Activated CD4-positive, alpha-beta T cell treated with anti-CD3 and anti-CD28 coated beads for 36 hours (primary cell): Measurements from ENCODE around the gene KPNA3. TPM values are rescaled to one million over a fixed set of nuclear protein-coding genes. Genes with fewer than 3 reads are reported as not detected.

ENCODE experiments used
- ATAC-seq: fragments of 200-7000 bp; cut with Tn5 transposase; one replicate; pipeline ENCODE4 v1.10.0; 2021; ENCODE audit warnings: mild to moderate bottlenecking, moderate library complexity
- CTCF ChIA-PET: fragments of 350-600 bp; sonication (Branson Sonifier 250); formaldehyde crosslinking; loops from one replicate; lab custom pipeline; 2021; ENCODE audit warnings: antibody characterized with exemption; lab: Charles Lee
- POLR2A ChIA-PET: fragments of 350-600 bp; sonication (Branson Sonifier 250); formaldehyde crosslinking; loops from one replicate; lab custom pipeline; 2021; ENCODE audit warnings: antibody characterized with exemption, inconsistent platforms; lab: Charles Lee
- DNase-seq: peaks from one replicate; pipeline ENCODE4 v3.0.0-alpha.2; 2020
- H3K27ac Mint-ChIP-seq: one replicate; pipeline ENCODE4 v1.8.0; 2021; ENCODE audit warnings: mixed read lengths
- H3K27me3 Mint-ChIP-seq: one replicate; pipeline ENCODE4 v1.8.0; 2021; ENCODE audit warnings: mixed read lengths
- H3K36me3 Mint-ChIP-seq: one replicate; pipeline ENCODE4 v1.8.0; 2021; ENCODE audit warnings: low read depth, mixed read lengths
- H3K4me1 Mint-ChIP-seq: one replicate; pipeline ENCODE4 v1.8.0; 2021; ENCODE audit warnings: mixed read lengths
- H3K4me3 Mint-ChIP-seq: one replicate; pipeline ENCODE4 v1.8.0; 2021; ENCODE audit warnings: mild to moderate bottlenecking, moderate library complexity, mixed read lengths
- H3K9me3 Mint-ChIP-seq: one replicate; pipeline ENCODE4 v1.8.0; 2021; ENCODE audit warnings: low read depth, mixed read lengths
- intact Hi-C, 2 experiments: fragments of 100-400 bp; cut with DNase I in 1 of 2; cut with micrococcal nuclease in 1 of 2; formaldehyde crosslinking; loops; one replicate each; pipeline versions ENCODE4 v1.14.2 to v1.15.1; 2022 to 2024; cut with DNase I, micrococcal nuclease
- total RNA-seq, 2 experiments: library from RNA; stranded (reverse); gene quantifications; one replicate each; pipeline ENCODE4 v1.2.3, GENCODE V29; 2021

The KPNA3 gene, protein sequence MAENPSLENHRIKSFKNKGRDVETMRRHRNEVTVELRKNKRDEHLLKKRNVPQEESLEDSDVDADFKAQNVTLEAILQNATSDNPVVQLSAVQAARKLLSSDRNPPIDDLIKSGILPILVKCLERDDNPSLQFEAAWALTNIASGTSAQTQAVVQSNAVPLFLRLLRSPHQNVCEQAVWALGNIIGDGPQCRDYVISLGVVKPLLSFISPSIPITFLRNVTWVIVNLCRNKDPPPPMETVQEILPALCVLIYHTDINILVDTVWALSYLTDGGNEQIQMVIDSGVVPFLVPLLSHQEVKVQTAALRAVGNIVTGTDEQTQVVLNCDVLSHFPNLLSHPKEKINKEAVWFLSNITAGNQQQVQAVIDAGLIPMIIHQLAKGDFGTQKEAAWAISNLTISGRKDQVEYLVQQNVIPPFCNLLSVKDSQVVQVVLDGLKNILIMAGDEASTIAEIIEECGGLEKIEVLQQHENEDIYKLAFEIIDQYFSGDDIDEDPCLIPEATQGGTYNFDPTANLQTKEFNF
- total RNA-seq: 10 to 100 TPM; 51.7 to 58.0 TPM

DNA sequence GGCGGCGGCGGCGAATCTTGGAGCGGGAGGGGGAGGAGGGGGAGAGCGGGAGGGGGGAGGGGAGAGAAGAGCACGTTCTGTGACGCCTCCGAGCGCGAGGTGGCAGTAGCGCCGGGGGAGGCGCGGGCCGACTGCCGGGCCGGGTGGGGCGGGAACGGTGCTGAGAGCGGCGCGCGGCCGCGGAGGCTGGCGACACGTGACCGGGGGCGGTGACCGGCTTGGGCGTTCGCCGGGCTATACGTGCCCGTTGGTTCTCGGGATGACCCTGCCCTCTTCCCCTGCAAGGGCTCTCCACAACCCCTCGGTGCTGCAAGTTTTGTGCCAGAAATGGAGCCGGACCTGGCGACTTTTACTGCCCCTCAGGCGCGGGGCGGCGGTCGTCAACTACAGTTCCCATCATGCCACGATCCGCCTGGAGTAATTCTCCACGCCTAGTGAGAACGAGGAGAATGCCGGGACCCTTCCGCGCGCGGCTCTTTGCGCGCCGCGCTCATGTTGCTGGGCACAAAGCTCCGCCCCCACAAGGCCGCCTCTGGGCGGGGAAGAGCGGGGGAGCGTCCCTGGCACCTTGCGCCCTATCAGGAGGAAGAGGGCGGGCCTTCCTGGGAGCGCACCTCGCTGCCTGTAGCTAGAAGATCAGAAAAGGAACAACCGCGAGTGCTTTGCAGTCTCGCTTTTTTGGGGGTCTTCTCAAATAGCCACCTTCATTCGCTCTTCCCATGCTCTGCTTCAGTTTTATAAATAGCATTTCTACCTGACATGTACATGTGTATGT, at the start of gene KPNA3:
KPNA3 (minus strand) TSS at position 133 of the 775 bp plus-strand sequence. CDS start 176 bp downstream, outside the sequence.
- CTCF ChIA-PET: interaction anchor here (0.6 to 1.4 kb wide), 9 partner anchors 102 to 319 kb away, joined by 3 to 8 read pairs (median 3); partner anchors contain the start of genes EBPL, RCBTB1 and SPRYD7

DNA sequence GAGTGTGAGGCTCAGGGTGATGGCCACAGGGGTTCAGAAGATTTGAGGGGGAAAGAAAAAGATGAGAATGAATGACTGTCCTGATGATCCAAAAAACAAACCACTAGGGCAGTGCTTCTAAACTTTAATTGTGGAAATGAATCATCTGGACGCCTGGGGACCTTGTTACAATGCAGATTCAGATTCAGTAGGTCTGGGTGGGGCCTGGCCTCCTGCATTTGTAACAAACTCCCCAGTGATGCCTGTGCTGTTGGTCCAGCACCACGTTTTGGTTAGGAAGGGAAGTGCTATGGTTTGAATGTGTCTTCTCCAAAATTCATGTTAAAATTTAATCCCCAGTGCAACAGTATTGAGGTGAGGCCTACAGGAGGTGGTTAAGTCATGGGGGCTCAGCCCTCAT, 49.5 kb upstream of the KPNA3 start:
- intact Hi-C loops: no loop called here
- Mint-ChIP-seq H3K4me1 (no peaks in the 10 kb centered on the region), H3K9me3 (no peaks in the 10 kb centered on the region), H3K4me3 (no peak overlapping the region), H3K36me3 (no peaks in the 10 kb centered on the region), H3K27ac (no peak overlapping the region), H3K27me3 (no peaks in the 10 kb centered on the region)
- ATAC-seq (no peak), DNase-seq (no peak)
- ChIA-PET POLR2A (no interaction called here), CTCF (no interaction called here)

More for the DNA sequence above, at the start of gene KPNA3:
- peak within 1 kb of the TSS; percentile 88 for H3K27ac Mint-ChIP-seq
- peak; percentile 98 for DNase-seq
- peaks cover 4% of the 10 kb centered on the region for H3K27me3 Mint-ChIP-seq
- peaks cover 30% of the 10 kb centered on the region for H3K4me1 Mint-ChIP-seq
- peaks cover 14% of the 10 kb centered on the region for H3K36me3 Mint-ChIP-seq
- ATAC-seq: peak; percentile 93
- peak within 1 kb of the TSS; percentile 89 for H3K4me3 Mint-ChIP-seq
- intact Hi-C loops: loop anchor here (1.0 to 5.0 kb wide), 19 partner anchors 101 to 1792 kb away; partner anchors contain the start of genes CAB39L (in 2 of the 2), EBPL (in 2 of the 2), SETDB2 (in 2 of the 2) and SPRYD7 (in 2 of the 2)
- POLR2A ChIA-PET: interaction anchor here (0.7 to 2.2 kb wide), 8 partner anchors 10 to 349 kb away, joined by 3 to 13 read pairs (median 4); partner anchors contain the start of genes CAB39L, EBPL, PHF11 and SETDB2
- no peaks in the 10 kb centered on the region for H3K9me3 Mint-ChIP-seq

DNA sequence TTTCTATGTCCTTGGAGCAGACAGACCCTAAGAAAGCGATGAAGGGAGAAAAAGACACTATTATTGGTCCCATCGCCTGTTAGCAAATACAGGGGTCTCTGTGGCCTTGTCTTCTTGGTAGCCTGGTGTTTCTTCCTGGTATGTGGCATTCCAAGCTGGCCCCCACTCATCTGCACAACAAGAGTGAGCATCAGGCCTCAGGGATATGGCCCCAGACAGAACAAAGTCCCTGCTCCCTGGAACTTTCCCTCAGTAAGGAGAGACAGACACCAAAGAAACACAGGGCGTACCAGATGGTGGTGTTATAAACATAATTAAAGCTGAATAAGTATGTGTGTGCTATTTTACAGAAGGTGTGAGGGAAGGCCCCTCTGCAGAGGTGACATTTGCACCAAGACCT, 48.2 kb upstream of the KPNA3 start:
- intact Hi-C loops: no loop called here
- H3K4me1 Mint-ChIP-seq: no peaks in the 10 kb centered on the region
- H3K4me3 Mint-ChIP-seq: no peak overlapping the region
- no peaks in the 10 kb centered on the region for H3K36me3 Mint-ChIP-seq
- ATAC-seq (no peak), DNase-seq (no peak)
- POLR2A ChIA-PET: no interaction called here
- CTCF ChIA-PET: interaction anchor here (0.7 kb wide), 2 partner anchors 396 to 415 kb away, joined by 3 to 4 read pairs; no protein-coding TSS in a partner anchor
- H3K27ac Mint-ChIP-seq: no peak overlapping the region
- H3K9me3 Mint-ChIP-seq: no peaks in the 10 kb centered on the region
- no peaks in the 10 kb centered on the region for H3K27me3 Mint-ChIP-seq

DNA sequence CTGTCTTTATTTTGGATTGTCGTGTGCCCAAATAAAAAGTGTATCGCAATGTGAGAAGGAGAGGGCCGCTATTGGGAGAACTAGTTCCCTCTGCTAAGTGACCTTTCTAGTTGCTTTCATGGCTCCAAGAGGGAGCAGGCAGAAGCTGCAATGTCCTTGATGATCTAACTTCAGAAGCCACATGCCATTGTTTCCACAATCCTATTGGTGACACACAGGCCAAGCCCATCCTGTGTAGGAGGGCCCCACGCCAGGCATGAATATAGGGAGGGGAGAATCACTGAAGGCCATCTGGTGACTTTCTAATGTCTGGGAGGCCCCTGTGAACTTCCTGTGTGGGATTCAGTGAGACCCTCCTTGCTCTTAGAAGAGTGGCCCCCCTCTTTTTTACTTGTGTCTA, 47.8 kb upstream of the KPNA3 start:
- Mint-ChIP-seq H3K27me3 (no peaks in the 10 kb centered on the region), H3K9me3 (no peaks in the 10 kb centered on the region), H3K4me1 (no peaks in the 10 kb centered on the region), H3K4me3 (no peak overlapping the region), H3K27ac (no peak overlapping the region), H3K36me3 (no peaks in the 10 kb centered on the region)
- ChIA-PET CTCF (interaction anchor here (0.7 kb wide), 2 partner anchors 396 to 415 kb away, joined by 3 to 4 read pairs; no protein-coding TSS in a partner anchor), POLR2A (no interaction called here)
- no peak for DNase-seq
- ATAC-seq: no peak
- intact Hi-C loops: no loop called here

DNA sequence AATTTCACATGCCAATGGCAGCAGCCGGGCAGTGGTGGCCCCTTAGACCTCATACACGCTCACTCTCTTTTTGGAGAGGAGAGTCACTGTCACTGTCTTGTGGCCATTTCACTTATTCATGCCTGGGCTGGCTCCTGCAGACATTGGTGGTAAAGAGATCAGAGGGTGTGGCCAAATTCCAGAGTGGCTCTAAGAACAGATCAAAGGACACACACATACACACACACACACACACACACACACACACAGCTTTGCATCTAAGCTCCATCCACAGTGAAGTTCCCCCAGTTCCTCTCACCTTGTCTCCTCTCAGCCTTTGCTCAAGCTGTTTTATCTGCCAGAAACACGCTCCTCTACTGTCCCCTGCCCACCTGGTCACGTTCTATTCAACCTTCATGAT, 46.5 kb upstream of the KPNA3 start:
- POLR2A ChIA-PET: no interaction called here
- Mint-ChIP-seq H3K27ac (no peak overlapping the region), H3K4me3 (no peak overlapping the region), H3K27me3 (no peaks in the 10 kb centered on the region), H3K4me1 (no peaks in the 10 kb centered on the region), H3K36me3 (no peaks in the 10 kb centered on the region), H3K9me3 (no peaks in the 10 kb centered on the region)
- CTCF ChIA-PET: interaction anchor here (0.7 kb wide), 1 partner anchor 24 kb away, joined by 3 read pairs; no protein-coding TSS in a partner anchor
- ATAC-seq (no peak), DNase-seq (no peak)
- intact Hi-C loops: no loop called here

DNA sequence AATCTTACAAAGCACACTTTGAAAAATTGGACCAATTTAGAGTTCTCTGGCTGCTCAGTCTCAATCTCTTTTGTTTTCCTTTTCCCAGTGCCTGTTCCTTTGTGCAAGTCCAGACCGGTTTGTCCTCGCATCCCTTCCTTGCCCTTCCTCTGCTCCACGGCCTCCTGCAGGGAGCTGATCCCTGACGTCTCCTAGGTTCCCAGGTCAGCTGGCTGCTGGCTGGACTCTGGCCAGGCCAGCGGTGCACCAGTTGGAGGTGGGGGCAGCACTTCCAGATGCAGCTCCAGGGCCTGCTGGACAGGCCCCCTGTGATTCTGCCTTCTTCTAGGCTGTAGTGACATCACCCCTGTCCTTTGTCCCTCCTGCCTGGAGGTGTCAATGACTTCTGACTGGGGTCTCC, 44.0 kb upstream of the KPNA3 start:
- no peak overlapping the region for H3K4me3 Mint-ChIP-seq
- H3K36me3 Mint-ChIP-seq: no peaks in the 10 kb centered on the region
- DNase-seq: no peak
- H3K27me3 Mint-ChIP-seq: no peaks in the 10 kb centered on the region
- H3K9me3 Mint-ChIP-seq: peaks cover 3% of the 10 kb centered on the region
- H3K4me1 Mint-ChIP-seq: peaks cover 3% of the 10 kb centered on the region
- ChIA-PET POLR2A (no interaction called here), CTCF (interaction anchor here (0.6 kb wide), 1 partner anchor 211 kb away, joined by 3 read pairs; no protein-coding TSS in a partner anchor)
- no peak for ATAC-seq
- H3K27ac Mint-ChIP-seq: no peak overlapping the region
- intact Hi-C loops: no loop called here

DNA sequence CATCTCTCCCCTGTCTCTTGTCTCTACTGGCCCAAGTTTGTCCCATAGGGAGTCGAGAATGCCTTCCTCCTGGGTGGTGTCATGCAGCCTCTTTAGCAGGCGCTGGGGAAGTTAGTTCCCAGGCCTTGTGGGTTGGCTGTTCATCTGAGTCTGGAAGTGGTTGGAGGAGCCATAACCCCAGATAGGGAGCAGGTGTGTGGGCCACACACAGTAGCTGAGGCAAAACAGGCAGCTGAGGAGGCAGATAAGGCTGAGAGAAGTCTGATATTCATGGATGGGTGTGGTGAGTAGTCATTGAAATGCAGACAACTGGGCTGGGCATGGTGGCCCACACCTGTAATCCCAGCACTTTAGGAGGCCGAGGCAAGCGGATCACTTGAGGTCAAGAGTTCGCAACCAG, 40.9 kb upstream of the KPNA3 start:
- intact Hi-C loops: no loop called here
- ChIA-PET CTCF (no interaction called here), POLR2A (no interaction called here)
- Mint-ChIP-seq H3K9me3 (peaks cover 10% of the 10 kb centered on the region), H3K27me3 (no peaks in the 10 kb centered on the region), H3K36me3 (no peaks in the 10 kb centered on the region), H3K4me3 (no peak overlapping the region), H3K4me1 (peaks cover 7% of the 10 kb centered on the region), H3K27ac (no peak overlapping the region)
- DNase-seq (no peak), ATAC-seq (no peak)

DNA sequence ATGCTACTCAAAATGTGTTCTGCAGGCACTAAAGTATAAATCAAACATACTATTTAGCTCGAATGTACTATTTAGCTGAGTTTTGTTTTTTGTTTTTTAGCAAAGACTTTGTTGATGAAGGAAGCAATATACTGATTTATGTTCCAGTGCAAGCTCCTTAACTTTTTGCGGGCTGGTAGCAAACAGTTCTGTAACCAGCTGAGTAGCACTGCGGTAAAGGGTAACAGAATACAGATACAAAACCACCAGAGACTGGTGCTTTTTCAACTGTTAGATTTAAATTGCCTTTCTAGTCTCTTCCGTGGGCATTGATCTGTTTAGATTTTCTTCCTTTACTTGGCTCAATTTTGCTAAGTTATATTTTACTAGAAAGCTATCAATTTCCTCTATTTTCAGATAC, 39.0 kb upstream of the KPNA3 start:
- CTCF ChIA-PET: interaction anchor here (0.8 to 0.9 kb wide), 2 partner anchors 24 to 46 kb away, joined by 3 read pairs; no protein-coding TSS in a partner anchor
- no peaks in the 10 kb centered on the region for H3K27me3 Mint-ChIP-seq
- H3K4me1 Mint-ChIP-seq: peaks cover 7% of the 10 kb centered on the region
- H3K27ac Mint-ChIP-seq: no peak overlapping the region
- ATAC-seq: no peak
- POLR2A ChIA-PET: interaction anchor here (0.7 kb wide), 1 partner anchor 177 kb away, joined by 3 read pairs; no protein-coding TSS in a partner anchor
- peaks cover 10% of the 10 kb centered on the region for H3K9me3 Mint-ChIP-seq
- H3K36me3 Mint-ChIP-seq: no peaks in the 10 kb centered on the region
- no peak for DNase-seq
- no peak overlapping the region for H3K4me3 Mint-ChIP-seq
- intact Hi-C loops: no loop called here

DNA sequence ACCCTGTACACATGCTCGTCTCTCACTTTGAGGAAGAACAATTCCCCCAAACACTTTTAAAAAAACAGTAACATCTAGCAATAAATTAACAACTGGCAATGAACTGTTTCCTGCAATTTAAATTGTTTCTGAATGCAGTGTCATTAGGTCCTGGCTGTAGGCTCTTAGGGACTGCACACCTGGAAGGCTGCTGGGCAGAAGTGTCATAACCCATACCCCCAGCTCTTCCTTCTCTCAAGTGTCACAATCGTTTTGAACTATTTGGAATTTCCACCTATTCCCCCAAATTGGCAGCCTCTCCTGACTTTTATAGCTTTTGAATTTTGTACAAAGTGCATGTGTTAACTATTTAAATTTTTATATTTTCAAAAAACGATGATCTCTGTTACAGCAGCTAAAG, 38.2 kb upstream of the KPNA3 start:
- H3K27me3 Mint-ChIP-seq: no peaks in the 10 kb centered on the region
- H3K27ac Mint-ChIP-seq: no peak overlapping the region
- ChIA-PET POLR2A (no interaction called here), CTCF (interaction anchor here (0.6 to 0.9 kb wide), 2 partner anchors 46 to 953 kb away, joined by 3 read pairs; no protein-coding TSS in a partner anchor)
- peaks cover 10% of the 10 kb centered on the region for H3K9me3 Mint-ChIP-seq
- DNase-seq: no peak
- H3K4me3 Mint-ChIP-seq: no peak overlapping the region
- no peak for ATAC-seq
- no peaks in the 10 kb centered on the region for H3K36me3 Mint-ChIP-seq
- H3K4me1 Mint-ChIP-seq: peaks cover 7% of the 10 kb centered on the region
- intact Hi-C loops: no loop called here

DNA sequence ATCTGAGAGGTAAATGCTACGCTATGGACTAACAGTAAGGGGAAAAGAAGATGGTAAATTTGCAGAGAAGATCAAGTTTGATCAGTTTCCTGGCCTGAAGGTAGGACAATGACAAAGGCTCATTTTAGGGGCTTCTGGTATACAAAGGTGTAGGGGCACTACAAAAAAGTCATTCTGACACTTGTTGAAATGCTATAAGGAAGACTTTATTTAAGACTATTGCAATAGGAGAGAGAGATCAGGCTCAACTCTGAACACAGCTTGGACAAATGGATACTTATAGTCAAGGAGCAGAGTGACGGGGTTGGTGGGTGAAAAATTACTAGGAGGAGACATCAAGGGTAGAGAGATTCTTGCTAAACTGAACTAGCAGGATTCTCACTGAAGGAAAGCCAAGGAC, 37.2 kb upstream of the KPNA3 start:
- Mint-ChIP-seq H3K36me3 (no peaks in the 10 kb centered on the region), H3K27ac (no peak overlapping the region), H3K27me3 (no peaks in the 10 kb centered on the region), H3K9me3 (peaks cover 10% of the 10 kb centered on the region), H3K4me1 (peaks cover 7% of the 10 kb centered on the region), H3K4me3 (no peak overlapping the region)
- POLR2A ChIA-PET: no interaction called here
- intact Hi-C loops: no loop called here
- CTCF ChIA-PET: no interaction called here
- no peak for DNase-seq
- ATAC-seq: no peak

DNA sequence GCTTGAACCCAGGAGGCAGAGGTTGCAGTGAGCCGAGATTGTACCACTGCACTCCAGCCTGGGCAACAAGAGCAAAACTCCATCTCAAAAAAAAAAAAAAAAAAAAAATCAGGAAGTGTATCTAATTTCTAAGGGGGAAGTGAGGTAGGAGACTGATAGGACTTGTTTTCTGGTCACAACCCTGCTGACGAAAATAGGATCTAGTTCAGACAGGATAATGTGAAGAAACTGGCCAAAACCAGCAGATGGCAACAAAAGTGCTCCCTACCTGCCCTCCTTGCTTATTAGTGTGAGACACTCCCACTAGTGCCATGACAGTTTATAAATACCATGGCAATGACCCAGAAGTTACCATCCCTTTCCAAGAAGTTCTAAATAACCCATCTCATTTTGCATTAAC, 36.0 kb upstream of the KPNA3 start:
- Mint-ChIP-seq H3K27ac (no peak overlapping the region), H3K9me3 (peaks cover 10% of the 10 kb centered on the region), H3K36me3 (no peaks in the 10 kb centered on the region), H3K27me3 (no peaks in the 10 kb centered on the region), H3K4me3 (no peak overlapping the region), H3K4me1 (peaks cover 7% of the 10 kb centered on the region)
- ATAC-seq: no peak
- CTCF ChIA-PET: no interaction called here
- POLR2A ChIA-PET: no interaction called here
- intact Hi-C loops: no loop called here
- DNase-seq: no peak
